ENCODE results near the gene SLCO4A1. TPM values are rescaled to one million over a fixed set of nuclear protein-coding genes. Genes with fewer than 3 reads are reported as not detected.

SLCO4A1 gene
- total RNA-seq, 1 experiment from 2014 or later, result 48.8 TPM

DNA sequence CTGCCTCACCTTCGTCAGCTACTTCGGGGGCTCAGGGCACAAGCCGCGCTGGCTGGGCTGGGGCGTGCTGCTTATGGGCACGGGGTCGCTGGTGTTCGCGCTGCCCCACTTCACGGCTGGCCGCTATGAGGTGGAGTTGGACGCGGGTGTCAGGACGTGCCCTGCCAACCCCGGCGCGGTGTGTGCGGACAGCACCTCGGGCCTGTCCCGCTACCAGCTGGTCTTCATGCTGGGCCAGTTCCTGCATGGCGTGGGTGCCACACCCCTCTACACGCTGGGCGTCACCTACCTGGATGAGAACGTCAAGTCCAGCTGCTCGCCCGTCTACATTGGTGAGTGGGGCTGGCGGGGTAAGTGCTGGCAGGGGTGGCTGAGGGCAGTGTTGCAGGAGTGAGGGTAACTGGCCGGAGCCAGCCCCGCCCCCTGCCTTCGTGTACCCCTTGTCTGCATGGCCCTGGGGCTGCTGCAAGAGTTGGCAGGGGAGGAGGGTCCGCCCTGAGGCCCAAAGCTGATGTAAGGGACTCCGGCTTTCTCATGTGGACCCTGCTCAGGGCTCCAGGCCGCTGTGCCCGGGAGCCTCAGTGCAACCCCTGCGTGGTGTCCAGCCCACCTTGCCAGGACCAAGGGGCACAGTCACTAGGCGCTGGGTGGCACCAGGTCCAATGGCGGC lies 14.8 kb downstream of the SLCO4A1 start:
- no peak for DNase-seq (ENCODE audit: low spot score)
- Histone ChIP-seq H3K27me3 (replicated peaks; ENCODE audit: insufficient read depth, low read depth, low read length, poor library complexity) (no peaks in the 10 kb centered on the region), H3K27ac (ENCODE audit: low read depth, low read length, poor library complexity, severe bottlenecking) (no peak overlapping the region), H3K4me1 (ENCODE audit: insufficient read depth, low read length, poor library complexity, severe bottlenecking) (peaks cover 11% of the 10 kb centered on the region), H3K4me3 (ENCODE audit: low read depth, low read length, poor library complexity, severe bottlenecking) (no peak overlapping the region), H3K36me3 (ENCODE audit: insufficient read depth, low read length, poor library complexity, severe bottlenecking) (peaks cover 12% of the 10 kb centered on the region), H3K9me3 (ENCODE audit: low read depth, low read length, poor library complexity, severe bottlenecking) (no peaks in the 10 kb centered on the region)
- ChIA-PET POLR2A (ENCODE audit: low non-redundant PET) (no interaction called here), CTCF (no interaction called here)
- intact Hi-C loops (cut with micrococcal nuclease; ENCODE audit: unreplicated experiment), result no loop called here
- BruUV-seq (replicated peaks), result no TSS peak
- TF ChIP-seq, protein P1, sequence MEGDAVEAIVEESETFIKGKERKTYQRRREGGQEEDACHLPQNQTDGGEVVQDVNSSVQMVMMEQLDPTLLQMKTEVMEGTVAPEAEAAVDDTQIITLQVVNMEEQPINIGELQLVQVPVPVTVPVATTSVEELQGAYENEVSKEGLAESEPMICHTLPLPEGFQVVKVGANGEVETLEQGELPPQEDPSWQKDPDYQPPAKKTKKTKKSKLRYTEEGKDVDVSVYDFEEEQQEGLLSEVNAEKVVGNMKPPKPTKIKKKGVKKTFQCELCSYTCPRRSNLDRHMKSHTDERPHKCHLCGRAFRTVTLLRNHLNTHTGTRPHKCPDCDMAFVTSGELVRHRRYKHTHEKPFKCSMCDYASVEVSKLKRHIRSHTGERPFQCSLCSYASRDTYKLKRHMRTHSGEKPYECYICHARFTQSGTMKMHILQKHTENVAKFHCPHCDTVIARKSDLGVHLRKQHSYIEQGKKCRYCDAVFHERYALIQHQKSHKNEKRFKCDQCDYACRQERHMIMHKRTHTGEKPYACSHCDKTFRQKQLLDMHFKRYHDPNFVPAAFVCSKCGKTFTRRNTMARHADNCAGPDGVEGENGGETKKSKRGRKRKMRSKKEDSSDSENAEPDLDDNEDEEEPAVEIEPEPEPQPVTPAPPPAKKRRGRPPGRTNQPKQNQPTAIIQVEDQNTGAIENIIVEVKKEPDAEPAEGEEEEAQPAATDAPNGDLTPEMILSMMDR (conservative IDR thresholded peaks at IDR 0.05; ENCODE audit: low read depth, low read length), result no peak
- TF ChIP-seq EZH2 (IDR thresholded peaks at IDR 0.05; ENCODE audit: borderline replicate concordance, low read depth, low read length, poor library complexity, severe bottlenecking), result no peak

DNA sequence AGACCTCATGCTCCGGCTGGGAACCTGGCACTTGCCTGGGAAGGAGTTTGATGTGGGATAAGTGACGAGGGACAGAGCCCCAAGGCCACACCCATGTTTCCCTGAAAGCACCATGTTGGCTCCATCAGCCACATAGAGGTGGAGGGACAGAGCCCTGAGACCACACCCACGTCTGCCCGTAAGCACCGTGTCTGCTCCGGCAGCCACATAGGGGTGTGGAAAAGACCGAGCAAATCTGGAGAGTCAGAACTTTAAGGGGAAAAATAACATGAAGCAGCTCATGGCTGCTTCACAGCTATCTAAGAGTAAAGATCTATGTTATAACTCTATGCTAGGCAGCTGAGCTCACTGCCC lies 15.3 kb downstream of the SLCO4A1 start:
- POLR2A ChIA-PET (ENCODE audit: low non-redundant PET), result interaction anchor here (0.6 kb wide), 1 partner anchor 976 kb away, joined by 3 read pairs; no protein-coding TSS in a partner anchor
- H3K9me3 ChIP-seq (ENCODE audit: low read depth, low read length, poor library complexity, severe bottlenecking), result no peaks in the 10 kb centered on the region
- H3K27me3 ChIP-seq (replicated peaks; ENCODE audit: insufficient read depth, low read depth, low read length, poor library complexity), result no peaks in the 10 kb centered on the region
- peaks cover 11% of the 10 kb centered on the region for H3K36me3 ChIP-seq (ENCODE audit: insufficient read depth, low read length, poor library complexity, severe bottlenecking)
- H3K27ac ChIP-seq (ENCODE audit: low read depth, low read length, poor library complexity, severe bottlenecking), result no peak overlapping the region
- intact Hi-C loops (cut with micrococcal nuclease; ENCODE audit: unreplicated experiment), result no loop called here
- TF ChIP-seq EZH2 (IDR thresholded peaks at IDR 0.05; ENCODE audit: borderline replicate concordance, low read depth, low read length, poor library complexity, severe bottlenecking), result no peak
- TF ChIP-seq, protein P1 (conservative IDR thresholded peaks at IDR 0.05; ENCODE audit: low read depth, low read length), result no peak
- H3K4me3 ChIP-seq (ENCODE audit: low read depth, low read length, poor library complexity, severe bottlenecking), result no peak overlapping the region
- no TSS peak for BruUV-seq (replicated peaks)
- DNase-seq (ENCODE audit: low spot score), result no peak
- peaks cover 6% of the 10 kb centered on the region for H3K4me1 ChIP-seq (ENCODE audit: insufficient read depth, low read length, poor library complexity, severe bottlenecking)
- CTCF ChIA-PET, result no interaction called here

DNA sequence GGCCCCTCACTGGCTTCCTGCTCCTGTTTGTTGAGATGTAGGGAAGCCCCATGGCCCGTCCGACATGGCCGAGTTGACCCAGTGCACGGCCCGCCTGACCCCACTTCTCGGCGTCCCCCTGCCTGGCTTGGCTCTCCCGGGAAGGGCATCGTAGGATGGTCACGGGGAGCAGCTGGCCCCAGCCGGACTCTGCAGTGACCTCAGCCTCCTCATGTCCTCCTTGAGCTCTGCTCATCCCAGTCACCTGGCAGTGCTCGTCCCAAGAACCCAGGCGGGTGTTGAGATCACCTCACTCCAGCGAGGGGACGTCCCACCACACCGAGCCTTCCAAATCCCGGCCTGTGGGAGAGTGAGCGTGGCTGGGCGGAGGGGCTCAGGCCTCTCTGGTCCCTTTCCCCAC lies 15.7 kb downstream of the SLCO4A1 start:
- CTCF ChIA-PET, result no interaction called here
- intact Hi-C loops (cut with micrococcal nuclease; ENCODE audit: unreplicated experiment), result no loop called here
- POLR2A ChIA-PET (ENCODE audit: low non-redundant PET), result interaction anchor here (0.6 kb wide), 1 partner anchor 977 kb away, joined by 3 read pairs; no protein-coding TSS in a partner anchor
- Histone ChIP-seq H3K4me3 (ENCODE audit: low read depth, low read length, poor library complexity, severe bottlenecking) (no peak overlapping the region), H3K4me1 (ENCODE audit: insufficient read depth, low read length, poor library complexity, severe bottlenecking) (peaks cover 2% of the 10 kb centered on the region), H3K27ac (ENCODE audit: low read depth, low read length, poor library complexity, severe bottlenecking) (no peak overlapping the region), H3K27me3 (replicated peaks; ENCODE audit: insufficient read depth, low read depth, low read length, poor library complexity) (no peaks in the 10 kb centered on the region), H3K9me3 (ENCODE audit: low read depth, low read length, poor library complexity, severe bottlenecking) (no peaks in the 10 kb centered on the region), H3K36me3 (ENCODE audit: insufficient read depth, low read length, poor library complexity, severe bottlenecking) (peaks cover 7% of the 10 kb centered on the region)
- no peak for DNase-seq (ENCODE audit: low spot score)
- no peak for TF ChIP-seq EZH2 (IDR thresholded peaks at IDR 0.05; ENCODE audit: borderline replicate concordance, low read depth, low read length, poor library complexity, severe bottlenecking)
- no TSS peak for BruUV-seq (replicated peaks)
